ENCODE measurements around the gene ARHGAP28.
"Not testable (repeated sequence)": the region's sequence is repeated elsewhere in the genome, so short reads cannot be mapped to it uniquely, and the experiment has no call there.

ARHGAP28 gene

DNA sequence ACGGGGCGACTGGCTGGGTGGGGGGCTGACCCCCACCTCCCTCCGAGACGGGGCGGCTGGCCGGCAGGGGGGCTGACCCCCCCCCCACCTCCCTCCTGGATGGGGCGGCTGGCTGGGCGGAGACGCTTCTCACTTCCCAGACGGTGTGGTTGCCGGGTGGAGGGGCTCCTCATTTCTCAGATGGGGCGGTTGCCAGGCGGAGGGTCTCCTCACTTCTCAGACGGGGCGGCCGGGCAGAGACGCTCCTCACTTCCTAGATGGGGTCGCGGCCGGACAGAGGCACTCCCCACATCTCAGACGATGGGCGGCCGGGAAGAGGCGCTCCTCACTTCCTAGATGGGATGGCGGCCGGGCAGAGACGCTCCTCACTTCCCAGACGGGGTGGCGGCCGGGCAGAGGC, 98.0 kb downstream of the ARHGAP28 start:
- not testable (repeated sequence) for DNase-seq

DNA sequence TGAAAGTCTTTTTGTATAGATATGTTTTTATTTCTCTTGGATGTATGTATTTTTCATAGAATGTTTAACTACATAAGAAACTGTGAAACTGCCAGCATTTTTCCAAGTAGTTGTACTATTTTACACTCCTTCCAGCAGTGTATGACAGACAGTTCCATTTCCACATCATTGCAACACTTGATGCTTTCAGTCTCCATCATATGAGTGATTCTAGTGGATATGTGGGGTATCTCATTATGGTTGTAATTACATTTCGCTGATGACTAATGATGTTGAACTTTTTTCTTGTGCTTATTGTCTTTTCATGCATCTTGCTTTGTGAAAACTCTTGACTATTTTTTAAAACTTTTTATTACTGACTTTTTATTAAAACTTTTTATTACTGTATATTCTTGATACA, 101.4 kb downstream of the ARHGAP28 start:
- DNase-seq: no peak

DNA sequence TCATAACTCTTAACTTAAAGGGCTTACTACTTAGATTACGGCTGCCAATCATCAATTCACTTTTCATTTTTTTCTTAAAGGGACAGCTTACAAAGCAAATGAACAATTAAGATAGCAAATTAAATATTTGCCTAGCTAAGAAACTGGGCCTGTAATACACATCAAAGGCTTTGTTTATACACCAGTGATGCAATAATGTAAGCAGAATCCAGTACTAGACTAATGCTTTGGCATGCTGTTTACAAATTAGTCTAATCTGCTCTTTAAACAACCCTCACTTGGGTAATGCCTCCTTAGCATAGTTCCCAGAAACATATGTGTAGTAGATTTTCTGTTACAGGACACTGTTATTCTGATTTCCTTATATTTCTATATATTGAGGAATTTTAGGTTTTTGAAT, 105.8 kb downstream of the ARHGAP28 start:
- no peak for DNase-seq

DNA sequence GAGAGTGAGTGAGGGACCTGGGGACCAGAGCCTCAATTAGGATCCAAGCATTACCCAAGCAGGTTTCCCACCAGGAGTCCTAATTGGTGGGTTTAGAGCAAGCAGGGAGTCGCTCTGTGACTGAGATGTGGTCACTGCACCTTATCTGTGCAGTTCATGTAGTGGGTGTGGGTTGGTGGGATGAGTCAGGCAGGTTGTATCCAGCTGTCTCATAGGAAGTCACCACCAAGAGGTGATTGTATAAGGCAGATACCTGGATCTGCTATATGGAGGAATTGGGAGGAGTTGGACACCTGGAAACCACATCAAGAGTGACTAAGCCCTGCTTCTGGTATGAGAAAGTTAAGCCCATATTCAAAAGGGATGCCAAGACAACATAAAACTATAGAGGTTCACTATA, 106.8 kb downstream of the ARHGAP28 start:
- DNase-seq: no peak

DNA sequence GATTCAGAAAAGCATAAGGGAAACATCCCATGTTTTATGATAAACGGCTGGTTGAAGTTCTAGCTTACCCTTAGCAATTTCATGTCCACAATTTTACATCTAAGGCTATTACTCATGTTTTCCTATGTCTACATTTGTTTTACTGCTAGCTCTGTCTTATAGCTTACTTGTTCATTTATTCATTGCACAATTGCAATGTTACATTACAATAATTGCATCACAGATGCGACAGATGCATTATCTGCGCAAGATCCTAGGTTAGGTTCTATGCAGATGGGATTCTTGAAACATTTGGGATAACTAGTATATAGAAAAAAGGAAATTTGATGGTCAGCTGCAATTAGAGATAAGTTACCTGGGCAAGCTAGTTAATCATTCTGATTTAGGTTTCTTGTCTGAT, 108.4 kb downstream of the ARHGAP28 start:
- no peak for DNase-seq

DNA sequence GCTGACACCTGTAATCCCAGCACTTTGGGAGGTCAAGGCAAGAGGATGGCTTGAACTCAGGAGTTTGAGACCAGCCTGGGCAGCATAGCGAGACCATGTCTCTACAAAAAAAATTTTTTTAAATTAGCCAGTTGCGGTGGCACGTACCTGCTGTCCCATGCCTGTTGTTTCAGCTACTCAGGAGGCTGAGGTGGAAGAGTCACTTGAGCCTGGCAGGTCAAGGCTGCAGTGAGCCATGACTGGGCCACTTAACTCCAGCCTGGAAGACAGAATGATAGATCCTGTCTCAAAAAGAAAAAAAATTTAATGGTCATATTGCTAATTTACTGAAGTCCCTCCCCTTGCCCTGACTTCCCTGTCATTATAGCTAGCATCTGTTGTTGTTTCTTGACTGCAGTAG, 112.6 kb downstream of the ARHGAP28 start:
- no peak for DNase-seq

DNA sequence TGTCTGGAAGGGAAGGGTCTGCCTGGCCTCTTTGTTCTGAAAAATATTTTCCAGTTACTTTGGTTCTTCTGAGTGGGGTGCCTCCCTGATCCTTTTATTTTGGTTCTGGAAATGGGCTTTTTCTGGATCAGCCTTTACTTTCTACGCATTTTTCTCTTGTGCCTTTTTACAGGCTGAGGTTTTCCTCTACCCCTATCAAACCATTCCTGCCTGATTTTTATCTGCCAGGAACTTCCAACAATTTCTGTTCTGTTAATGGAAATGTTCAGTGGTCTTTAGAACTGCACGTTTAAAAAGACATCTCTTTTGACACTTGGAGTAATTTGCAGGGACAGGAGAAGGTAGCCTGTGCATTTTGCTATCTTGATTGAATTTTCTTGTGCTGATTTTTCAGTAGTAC, 113.8 kb downstream of the ARHGAP28 start:
- DNase-seq: no peak

DNA sequence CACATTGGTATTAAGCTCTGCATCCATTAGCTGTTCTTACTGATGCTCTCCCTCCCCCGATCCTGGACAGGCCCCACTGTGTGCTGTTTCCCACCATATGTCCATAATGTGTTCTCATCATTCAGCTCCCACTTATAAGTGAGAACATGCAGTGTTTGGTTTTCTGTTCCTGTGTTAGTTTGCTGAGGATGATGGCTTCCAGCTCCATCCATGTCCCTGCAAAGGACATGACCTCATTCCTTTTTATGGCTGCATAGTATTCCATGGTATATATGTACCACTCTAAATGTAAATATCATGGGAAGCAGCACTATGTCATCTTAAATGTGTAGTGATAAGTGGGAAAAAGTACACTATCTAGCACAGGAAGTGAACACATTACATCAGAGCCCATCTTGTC, 116.0 kb downstream of the ARHGAP28 start:
- DNase-seq: not testable (repeated sequence)

DNA sequence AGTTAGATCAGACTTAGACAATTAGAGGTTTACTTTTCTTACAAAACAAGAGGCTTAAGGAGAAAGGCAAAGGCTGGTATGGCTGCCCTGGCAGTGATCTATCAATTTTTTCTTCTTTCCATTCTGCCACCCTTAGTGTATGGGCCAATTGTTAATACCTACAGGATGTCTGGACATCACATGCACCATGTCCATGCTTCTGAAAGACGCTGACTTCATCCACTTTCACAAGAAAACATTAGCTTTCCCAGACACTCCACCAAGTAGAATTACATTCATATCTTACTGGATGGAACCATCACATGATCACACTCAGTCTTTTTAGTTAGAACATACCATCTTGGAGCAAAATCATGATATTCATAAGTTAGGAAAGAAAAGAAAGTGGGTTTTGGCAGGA, 120.9 kb downstream of the ARHGAP28 start:
- DNase-seq: no peak

DNA sequence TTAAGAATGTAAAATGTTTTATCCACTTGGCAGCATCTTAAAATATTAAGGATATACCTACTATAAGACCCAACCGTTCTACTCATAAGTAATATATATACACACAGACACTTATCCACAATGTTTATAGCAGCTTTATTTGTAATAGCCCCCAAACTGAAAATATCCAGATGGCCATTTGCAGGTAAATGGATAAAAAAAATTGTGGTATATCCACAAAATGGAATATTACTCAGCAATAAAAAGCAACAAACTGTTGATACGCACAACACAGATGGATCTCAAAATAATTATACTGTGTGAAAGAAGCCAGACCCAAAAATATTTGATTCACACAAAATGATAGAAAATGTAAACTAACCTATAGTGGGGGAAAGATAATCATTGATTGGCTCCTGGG, 122.0 kb downstream of the ARHGAP28 start:
- no peak for DNase-seq

DNA sequence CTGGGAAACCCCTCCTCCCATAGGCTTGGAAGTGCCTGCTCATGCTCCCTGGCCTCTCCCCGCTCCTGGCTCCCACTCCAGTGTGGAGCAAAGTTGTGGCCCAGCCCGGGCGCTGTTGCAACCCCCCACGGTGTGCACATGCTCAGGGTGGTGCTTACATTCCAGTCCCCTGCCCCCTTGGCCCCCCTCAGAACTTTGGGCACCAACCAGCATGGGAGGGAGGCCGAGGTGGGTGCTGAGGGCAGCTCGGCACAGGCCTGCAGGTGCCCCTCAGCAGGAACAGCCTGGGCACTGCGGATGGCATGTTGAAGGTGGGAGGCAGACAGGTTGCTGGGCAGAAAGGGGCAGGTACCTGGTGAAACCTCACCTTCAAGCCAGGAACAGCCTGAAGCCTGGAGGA, 125.3 kb downstream of the ARHGAP28 start:
- DNase-seq: no peak

DNA sequence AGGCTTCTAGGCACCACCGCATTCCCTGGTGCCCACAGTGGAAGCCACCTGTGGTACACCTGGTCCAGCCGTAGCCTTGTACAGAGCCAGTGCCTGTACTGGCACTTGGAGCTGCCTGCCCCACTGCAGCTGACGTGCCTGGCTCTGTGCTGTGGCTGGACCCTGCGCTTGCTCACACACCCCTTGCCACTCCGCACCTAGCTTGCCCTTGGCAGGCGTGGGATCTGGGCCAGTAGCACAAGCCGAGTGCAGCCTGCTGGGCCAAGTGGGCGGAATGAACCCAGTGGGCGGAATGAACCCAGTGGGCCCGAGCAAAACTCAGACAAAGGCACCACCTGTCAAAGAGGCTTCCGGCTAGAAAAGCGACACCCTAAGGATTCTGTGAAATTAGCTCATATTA, 126.3 kb downstream of the ARHGAP28 start:
- DNase-seq: no peak

DNA sequence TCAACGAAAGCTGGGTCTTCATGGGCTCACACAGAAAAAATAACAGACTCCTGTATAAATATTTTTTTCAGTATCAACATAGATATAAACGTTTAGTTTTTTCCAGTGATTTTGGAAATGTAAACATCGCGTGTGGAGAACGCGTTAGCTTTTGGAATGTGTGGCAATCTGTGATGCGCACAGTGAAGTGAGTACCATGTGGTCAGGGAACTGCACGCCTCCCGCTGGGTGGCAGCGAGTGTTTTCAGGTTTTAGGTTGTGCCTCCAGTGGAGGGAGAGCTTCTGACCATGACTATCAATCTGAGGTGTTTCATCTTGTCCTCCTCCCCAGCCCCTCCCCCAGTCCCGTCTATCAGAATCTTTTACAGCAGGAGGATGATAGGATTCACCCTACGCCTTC, 127.8 kb downstream of the ARHGAP28 start:
- no peak for DNase-seq

DNA sequence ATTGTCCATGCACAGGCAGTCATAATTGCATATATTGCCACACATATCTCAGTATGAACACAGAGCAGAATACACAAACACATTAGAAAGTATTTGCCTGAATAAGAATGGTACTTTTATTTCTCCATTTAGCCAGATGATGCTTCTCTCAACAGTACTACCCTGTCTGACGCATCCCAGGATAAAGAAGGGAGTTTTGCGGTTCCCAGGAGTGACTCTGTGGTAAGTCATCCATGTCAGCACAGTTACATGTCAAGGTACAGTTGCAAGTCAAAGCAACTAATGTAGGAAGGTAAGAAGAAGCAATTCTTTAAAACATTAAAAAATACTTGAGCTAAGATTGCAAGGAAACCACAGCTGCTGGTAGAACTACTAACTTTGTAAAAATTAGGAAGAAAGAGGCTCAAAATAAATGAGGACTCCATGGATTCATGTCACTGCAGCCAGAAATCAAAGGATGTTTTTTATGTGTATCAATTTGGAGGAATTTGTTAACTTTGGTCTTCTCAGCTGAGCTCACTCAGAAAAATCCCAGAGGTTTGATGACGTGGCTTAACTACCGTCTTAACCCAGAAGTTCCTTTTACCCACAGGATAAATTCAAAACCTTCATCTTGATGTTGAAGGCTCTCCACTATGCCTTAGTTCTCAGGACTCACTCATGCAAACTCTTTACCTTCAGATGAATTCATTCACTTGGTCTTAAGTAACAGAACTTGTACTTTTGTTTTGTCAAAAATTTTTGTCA, 130.3 kb downstream of the ARHGAP28 start:
- DNase-seq: no peak

DNA sequence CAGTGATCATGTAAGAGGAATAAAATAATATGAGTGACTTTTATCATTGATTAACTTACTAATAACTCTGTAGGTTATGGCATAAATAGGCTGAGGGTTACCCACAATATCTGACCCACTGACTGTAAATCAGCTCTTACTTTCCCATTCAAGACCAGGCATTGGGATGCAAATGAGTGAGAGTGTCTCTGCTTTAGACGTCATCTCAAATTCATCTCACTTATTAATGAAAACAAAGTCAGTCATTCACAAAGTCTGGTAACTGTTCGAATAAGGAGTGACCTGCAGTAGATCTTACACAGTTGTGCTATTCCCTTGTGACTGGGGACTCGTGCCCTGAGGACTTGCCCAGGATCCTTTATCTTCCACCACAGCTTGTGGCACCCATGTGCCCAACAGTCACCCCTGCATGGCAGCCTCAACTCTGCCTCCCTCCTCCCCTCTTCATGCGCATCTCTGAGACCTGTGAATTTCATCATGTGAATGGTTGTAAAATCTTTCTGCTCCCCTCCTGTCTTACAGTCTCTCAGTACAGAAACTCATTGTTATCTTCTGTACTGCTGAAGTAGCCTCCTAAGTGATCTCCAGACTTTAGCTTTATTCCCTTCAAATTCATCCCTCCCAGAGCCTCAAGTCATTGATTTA, 131.4 kb downstream of the ARHGAP28 start:
- DNase-seq: no peak

DNA sequence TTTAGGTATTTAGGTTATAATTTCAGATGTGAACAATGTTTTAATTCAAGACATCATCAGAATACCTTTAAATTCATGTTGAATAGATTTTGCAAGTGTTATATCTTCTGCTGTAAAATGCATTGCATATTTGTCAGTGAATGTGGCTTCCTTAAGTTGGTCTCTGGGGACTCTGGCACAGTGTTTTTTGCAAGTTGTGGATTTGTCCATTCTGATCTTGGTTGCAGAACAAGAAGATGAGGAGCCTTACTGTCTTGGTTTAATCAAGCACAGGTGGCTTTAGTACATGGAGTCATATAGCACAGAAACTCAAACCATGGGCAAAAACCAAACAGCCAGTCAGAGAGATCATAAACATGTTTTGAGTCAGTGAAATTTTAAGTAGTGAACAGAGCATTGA, 135.7 kb downstream of the ARHGAP28 start:
- DNase-seq: no peak

DNA sequence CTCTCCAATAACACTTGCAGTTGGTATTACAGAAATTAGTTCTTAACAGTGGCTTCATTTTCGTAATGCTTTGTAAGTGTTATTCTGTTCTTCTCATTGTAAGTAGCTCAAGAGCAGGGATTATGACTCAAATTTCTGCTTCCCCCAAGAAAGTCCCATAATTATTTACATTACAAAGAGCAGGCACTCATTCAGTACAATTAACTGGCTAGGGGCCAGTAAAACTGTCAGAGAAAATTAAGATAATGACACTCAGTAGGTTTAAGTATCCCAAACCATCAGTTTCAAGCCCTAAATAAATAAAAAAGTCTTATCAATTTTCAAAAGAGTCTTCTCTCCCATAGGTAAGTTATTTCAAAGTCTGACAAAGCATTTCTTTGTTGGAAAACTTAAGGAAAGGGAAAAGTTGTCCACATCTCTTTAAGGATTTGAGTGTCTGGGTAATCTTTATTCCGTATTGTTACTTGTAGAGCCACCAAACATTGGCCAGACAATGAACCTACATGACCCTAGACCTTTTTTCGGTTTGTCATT, 137.1 kb downstream of the ARHGAP28 start:
- no peak for DNase-seq

DNA sequence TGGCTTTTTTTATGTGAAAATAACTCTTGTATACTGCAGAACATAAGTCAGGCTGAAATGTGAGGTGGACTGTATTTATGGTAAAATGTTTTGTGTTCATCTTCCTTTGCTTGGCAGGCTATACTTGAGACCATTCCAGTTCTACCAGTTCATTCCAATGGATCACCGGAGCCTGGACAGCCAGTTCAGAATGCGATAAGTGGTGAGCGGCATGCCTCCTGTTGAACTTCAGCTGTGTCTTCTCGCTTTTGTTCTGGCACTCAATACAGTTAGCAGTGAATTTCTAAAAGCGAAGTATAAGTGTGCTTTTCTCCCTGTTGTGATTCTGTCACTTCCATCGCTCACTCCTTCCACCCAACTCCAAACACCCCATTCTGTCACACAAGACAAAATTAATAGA, 138.5 kb downstream of the ARHGAP28 start:
- no peak for DNase-seq

DNA sequence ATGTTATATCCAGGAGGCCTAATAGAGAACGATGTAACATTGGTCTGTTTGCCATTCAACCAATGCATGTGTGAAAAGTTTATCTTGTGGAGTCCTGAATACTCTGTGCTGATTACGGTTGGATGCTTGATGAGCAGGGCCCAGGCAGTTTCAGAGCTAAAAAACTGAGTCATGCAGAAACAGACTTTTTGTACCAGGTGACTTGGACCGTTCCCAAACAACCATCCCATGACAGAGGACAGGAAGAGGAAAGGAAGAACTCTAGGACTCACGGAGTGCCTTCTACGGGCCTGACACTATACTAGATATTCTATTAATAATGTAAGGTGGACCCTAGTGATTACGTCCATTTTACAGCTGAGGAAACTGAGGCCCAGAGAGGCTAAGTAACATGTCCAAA, 142.1 kb downstream of the ARHGAP28 start:
- DNase-seq: no peak

DNA sequence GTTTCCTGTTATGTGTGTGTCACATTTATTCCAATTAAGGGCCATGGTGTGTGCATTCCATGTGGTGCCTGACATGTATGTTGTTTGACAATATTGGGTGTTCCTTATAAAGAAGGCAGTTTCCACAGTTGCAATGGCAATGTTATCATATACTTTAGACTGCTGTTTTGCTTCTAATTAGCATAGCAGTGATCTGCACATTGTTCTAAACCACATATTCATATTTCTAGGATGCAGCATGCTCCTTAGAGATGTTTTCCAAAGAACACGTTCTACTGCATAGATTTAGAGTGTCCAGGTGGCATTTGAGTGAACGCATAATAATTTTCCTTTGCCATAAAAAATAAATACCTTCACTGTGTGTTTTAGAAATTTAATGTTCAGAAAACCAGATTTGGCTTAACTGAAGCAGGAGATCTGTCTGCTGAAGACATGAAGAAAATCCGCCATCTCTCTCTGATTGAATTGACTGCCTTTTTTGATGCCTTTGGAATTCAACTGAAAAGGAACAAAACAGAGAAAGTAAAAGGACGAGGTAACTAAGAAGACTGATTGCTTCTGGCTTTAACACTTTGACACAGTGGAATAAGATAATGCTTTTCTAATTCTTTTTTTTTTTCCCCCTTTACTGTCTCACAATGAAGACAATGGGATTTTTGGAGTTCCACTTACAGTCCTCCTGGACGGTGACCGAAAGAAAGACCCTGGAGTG, 143.7 kb downstream of the ARHGAP28 start:
- DNase-seq: no peak

DNA sequence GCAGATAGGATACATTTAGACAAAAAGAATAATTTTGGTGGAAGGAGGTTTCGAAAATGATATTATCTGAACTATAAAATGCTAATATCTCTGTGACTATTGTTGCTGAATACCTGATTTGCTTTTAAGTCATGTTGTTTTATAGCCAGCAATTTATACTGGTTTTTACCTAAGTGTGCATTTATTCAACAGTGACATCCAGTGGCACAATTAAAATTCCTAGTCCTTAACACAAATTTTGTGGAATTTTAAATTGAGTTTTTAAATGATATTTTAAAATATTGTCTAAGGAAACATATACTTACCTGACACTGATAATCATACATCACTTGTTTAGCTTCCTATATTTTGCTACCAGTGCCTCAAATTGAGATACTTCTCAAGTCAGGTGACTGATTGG, 144.8 kb downstream of the ARHGAP28 start:
- DNase-seq: no peak

DNA sequence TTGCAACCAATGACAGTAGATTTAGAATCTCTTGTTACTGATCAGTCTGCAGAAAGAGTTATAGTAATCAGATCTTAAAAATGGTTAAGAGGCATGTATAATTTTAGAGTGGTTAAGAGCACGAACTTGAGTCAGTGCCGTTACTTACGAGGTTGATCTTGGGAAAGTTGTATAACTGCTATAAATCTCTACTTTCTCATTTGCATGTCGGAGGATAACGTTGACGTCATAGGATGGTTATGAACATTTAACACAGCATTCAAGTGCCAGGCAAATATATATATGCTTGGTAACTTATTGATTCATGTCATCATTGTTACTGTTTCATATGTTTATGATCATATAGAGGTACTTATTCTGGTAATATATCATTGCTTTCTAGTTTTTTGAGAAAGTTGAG, 146.2 kb downstream of the ARHGAP28 start:
- no peak for DNase-seq

DNA sequence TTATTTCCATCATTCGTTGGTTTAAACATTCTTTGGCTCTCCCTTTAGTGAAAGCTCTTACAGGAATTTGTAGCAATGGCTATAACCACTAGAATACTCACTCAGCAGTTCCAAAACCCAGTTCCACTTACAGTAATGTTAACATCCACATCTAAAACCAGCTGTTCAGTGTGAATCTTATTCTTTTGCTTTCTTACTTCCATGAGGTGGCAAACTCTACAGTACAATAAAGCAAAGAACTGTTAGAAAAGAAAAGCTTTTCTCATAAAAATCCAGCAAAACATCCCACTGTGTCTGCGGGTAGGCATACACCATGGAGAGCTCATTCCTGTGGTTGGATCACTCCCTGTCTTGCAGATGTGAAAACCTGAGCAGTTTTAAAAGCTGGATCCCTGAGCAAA, 147.1 kb downstream of the ARHGAP28 start:
- DNase-seq: no peak

DNA sequence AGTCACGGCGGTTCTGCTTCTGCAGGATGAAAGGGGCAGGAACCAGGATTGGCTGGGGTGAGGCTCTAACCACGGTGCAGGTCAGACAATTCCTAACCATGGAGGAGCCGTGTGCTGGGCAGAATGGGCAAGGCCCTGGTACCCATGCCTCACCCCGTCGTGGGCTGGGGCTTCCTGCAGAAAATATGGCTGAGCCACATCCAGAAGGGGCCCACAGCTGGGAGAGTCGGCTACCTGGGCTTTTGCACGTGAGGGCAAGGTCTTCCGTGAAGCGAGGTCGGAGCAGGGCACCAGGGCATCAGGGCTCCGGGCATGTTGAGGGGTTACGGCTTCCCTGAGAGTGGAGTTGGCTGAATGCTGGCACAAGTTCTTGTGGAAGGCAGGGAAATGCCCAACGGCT, 147.8 kb downstream of the ARHGAP28 start:
- DNase-seq: no peak
